ENCODE data around the gene ATP8A1.
"Not testable (repeated sequence)": the region's sequence is repeated elsewhere in the genome, so short reads cannot be mapped to it uniquely, and the experiment has no call there.

ATP8A1 gene

GRCh38 chr4:42372303-42372702 lies 284.6 kb downstream of the ATP8A1 start:
- DNase-seq (ENCODE audit: low read depth in 2 of 2, low spot score in 1 of 2): not testable (repeated sequence)

GRCh38 chr4:42371305-42372252 lies 285.3 kb downstream of the ATP8A1 start:
- DNase-seq (ENCODE audit: low read depth in 2 of 2, low spot score in 1 of 2): no peak

- DNase-seq (ENCODE audit: low read depth in 2 of 2, low spot score in 1 of 2): no peak
Observed at GRCh38 chr4:42369489-42369888, 287.4 kb downstream of the ATP8A1 start.

- no peak for DNase-seq (ENCODE audit: low read depth in 2 of 2, low spot score in 1 of 2)
Observed at GRCh38 chr4:42366959-42367358, 289.9 kb downstream of the ATP8A1 start.

- no peak for DNase-seq (ENCODE audit: low read depth in 2 of 2, low spot score in 1 of 2)
Observed at GRCh38 chr4:42364266-42365053, 292.4 kb downstream of the ATP8A1 start.

- DNase-seq (ENCODE audit: low read depth in 2 of 2, low spot score in 1 of 2): no peak
Observed at GRCh38 chr4:42363614-42364013, 293.3 kb downstream of the ATP8A1 start.

GRCh38 chr4:42362591-42362990 lies 294.3 kb downstream of the ATP8A1 start:
- no peak for DNase-seq (ENCODE audit: low read depth in 2 of 2, low spot score in 1 of 2)

- no peak for DNase-seq (ENCODE audit: low read depth in 2 of 2, low spot score in 1 of 2)
Observed at GRCh38 chr4:42361456-42361855, 295.4 kb downstream of the ATP8A1 start.

GRCh38 chr4:42360256-42360669 lies 296.6 kb downstream of the ATP8A1 start:
- no peak for DNase-seq (ENCODE audit: low read depth in 2 of 2, low spot score in 1 of 2)

- no peak for DNase-seq (ENCODE audit: low read depth in 2 of 2, low spot score in 1 of 2)
Observed at GRCh38 chr4:42359711-42360110, 297.2 kb downstream of the ATP8A1 start.
